HEK293 (cell line): ENCODE data around the gene MCTP1.

Source experiments
- CTCF ChIA-PET: fragments of 350-600 bp; formaldehyde crosslinking; extraction: SDS; loops from one replicate; lab custom pipeline; 2021; ENCODE audit warnings: antibody characterized with exemption; lab: Yijun Ruan, JAX
- POLR2A ChIA-PET: fragments of 300-600 bp; formaldehyde crosslinking; extraction: SDS; loops from one replicate; lab custom pipeline; 2020; ENCODE audit warnings: antibody characterized with exemption, inconsistent platforms; lab: Yijun Ruan, JAX
- H3K27ac ChIP-seq: fragments of 200-500 bp; sonication (Bioruptor generic); 2 replicates; pipeline ENCODE4 v1.5.1; 2014; ENCODE audit warnings: low read depth, low read length, control low read depth, inconsistent platforms; ENCODE audit errors: extremely low read depth
- H3K36me3 ChIP-seq, 2 experiments: fragments of 200-500 bp in 1 of 2; sonication (Bioruptor generic) in 1 of 2; 1 replicate in 1 of 2; 2 replicates in 1 of 2; pipeline ENCODE4 v1.5.1; 2014 to 2017; ENCODE audit warnings: inconsistent platforms in 2 of 2, low read length in 2 of 2; ENCODE audit not compliant: control insufficient read depth in 2 of 2, insufficient read depth in 1 of 2
- H3K4me1 ChIP-seq: fragments of 200-500 bp; sonication (Bioruptor generic); 2 replicates; pipeline ENCODE4 v1.5.1; 2014; ENCODE audit warnings: mild to moderate bottlenecking, low read length, inconsistent platforms; ENCODE audit not compliant: control insufficient read depth, insufficient read depth
- H3K4me3 ChIP-seq: 2 replicates; pipeline ENCODE4 v1.5.1; 2011; ENCODE audit warnings: low read depth, mild to moderate bottlenecking, control low read depth, low read length, moderate library complexity
- H3K9me3 ChIP-seq: fragments of 200-500 bp; sonication (Bioruptor generic); 2 replicates; pipeline ENCODE4 v1.5.1; 2014; ENCODE audit warnings: low read depth, low read length, inconsistent platforms; ENCODE audit not compliant: control insufficient read depth, insufficient read depth
- GLIS2 ChIP-seq: fragments of 450-650 bp; formaldehyde crosslinking; IDR thresholded peaks from 2 replicates; pipeline ENCODE4 v1.5.1; 2016; ENCODE audit warnings: missing biosample characterization, missing genetic modification characterization
- KLF8 ChIP-seq: fragments of 450-650 bp; formaldehyde crosslinking; IDR thresholded peaks from 2 replicates; pipeline ENCODE4 v1.5.1; 2016; ENCODE audit warnings: missing biosample characterization, missing genetic modification characterization
- MZF1 ChIP-seq: fragments of 450-650 bp; formaldehyde crosslinking; IDR thresholded peaks from 2 replicates; pipeline ENCODE4 v1.5.1; 2017; ENCODE audit warnings: missing biosample characterization, missing genetic modification characterization, borderline replicate concordance
- SALL2 ChIP-seq: fragments of 450-650 bp; formaldehyde crosslinking; IDR thresholded peaks from 2 replicates; pipeline ENCODE4 v1.5.0; 2017; ENCODE audit warnings: missing biosample characterization, mild to moderate bottlenecking, missing genetic modification characterization, borderline replicate concordance
- ZBTB20 ChIP-seq: fragments of 450-650 bp; formaldehyde crosslinking; IDR thresholded peaks from 2 replicates; pipeline ENCODE4 v1.5.1; 2016; ENCODE audit warnings: missing biosample characterization, missing genetic modification characterization
- ZBTB7A ChIP-seq: fragments of 450-650 bp; formaldehyde crosslinking; IDR thresholded peaks from 2 replicates; pipeline ENCODE4 v1.5.1; 2016; ENCODE audit warnings: low read depth, missing biosample characterization, missing genetic modification characterization
- ZFP41 ChIP-seq: fragments of 450-650 bp; formaldehyde crosslinking; IDR thresholded peaks from 2 replicates; pipeline ENCODE4 v1.5.1; 2016; ENCODE audit warnings: missing biosample characterization, missing genetic modification characterization, borderline replicate concordance
- ZNF114 ChIP-seq: fragments of 450-650 bp; formaldehyde crosslinking; IDR thresholded peaks from 2 replicates; pipeline ENCODE4 v1.5.0; 2017; ENCODE audit warnings: missing biosample characterization, missing genetic modification characterization
- ZNF121 ChIP-seq: fragments of 450-650 bp; formaldehyde crosslinking; IDR thresholded peaks from 2 replicates; pipeline ENCODE4 v1.5.1; 2016; ENCODE audit warnings: missing biosample characterization, missing genetic modification characterization
- ZNF148 ChIP-seq: fragments of 450-650 bp; formaldehyde crosslinking; IDR thresholded peaks from 2 replicates; pipeline ENCODE4 v1.5.0; 2017; ENCODE audit warnings: missing biosample characterization, missing genetic modification characterization, borderline replicate concordance
- ZNF274 ChIP-seq, 2 experiments: fragments of 200-500 bp in 1 of 2; fragments of 450-650 bp in 1 of 2; sonication (Bioruptor generic) in 1 of 2; formaldehyde crosslinking in 1 of 2; IDR thresholded peaks; 2 replicates each; pipeline versions ENCODE4 v1.5.1 to v1.6.1; 2014 to 2016; ENCODE audit warnings: borderline replicate concordance in 1 of 2, inconsistent platforms in 1 of 2, low read length in 1 of 2, missing biosample characterization in 1 of 2, missing genetic modification characterization in 1 of 2
- ZNF311 ChIP-seq: fragments of 450-650 bp; formaldehyde crosslinking; IDR thresholded peaks from 2 replicates; pipeline ENCODE4 v1.5.1; 2017; ENCODE audit warnings: missing biosample characterization, missing genetic modification characterization, borderline replicate concordance
- ZNF426 ChIP-seq: fragments of 450-650 bp; formaldehyde crosslinking; IDR thresholded peaks from 2 replicates; pipeline ENCODE4 v1.5.1; 2017; ENCODE audit warnings: missing biosample characterization, missing genetic modification characterization, mild to moderate bottlenecking, inconsistent platforms, moderate library complexity
- ZNF701 ChIP-seq: fragments of 450-650 bp; formaldehyde crosslinking; IDR thresholded peaks from 2 replicates; pipeline ENCODE4 v1.5.1; 2016; ENCODE audit warnings: missing biosample characterization, missing genetic modification characterization
- ZSCAN4 ChIP-seq: fragments of 450-650 bp; formaldehyde crosslinking; IDR thresholded peaks from 2 replicates; pipeline ENCODE4 v1.5.1; 2017; ENCODE audit warnings: missing biosample characterization, missing genetic modification characterization
- TF ChIP-seq, protein P1 (sequence below): fragments of 450-650 bp; formaldehyde crosslinking; IDR thresholded peaks from 2 replicates; pipeline ENCODE4 v1.5.1; 2017; ENCODE audit warnings: missing biosample characterization, mild to moderate bottlenecking, missing genetic modification characterization, moderate library complexity

The MCTP1 gene

DNA sequence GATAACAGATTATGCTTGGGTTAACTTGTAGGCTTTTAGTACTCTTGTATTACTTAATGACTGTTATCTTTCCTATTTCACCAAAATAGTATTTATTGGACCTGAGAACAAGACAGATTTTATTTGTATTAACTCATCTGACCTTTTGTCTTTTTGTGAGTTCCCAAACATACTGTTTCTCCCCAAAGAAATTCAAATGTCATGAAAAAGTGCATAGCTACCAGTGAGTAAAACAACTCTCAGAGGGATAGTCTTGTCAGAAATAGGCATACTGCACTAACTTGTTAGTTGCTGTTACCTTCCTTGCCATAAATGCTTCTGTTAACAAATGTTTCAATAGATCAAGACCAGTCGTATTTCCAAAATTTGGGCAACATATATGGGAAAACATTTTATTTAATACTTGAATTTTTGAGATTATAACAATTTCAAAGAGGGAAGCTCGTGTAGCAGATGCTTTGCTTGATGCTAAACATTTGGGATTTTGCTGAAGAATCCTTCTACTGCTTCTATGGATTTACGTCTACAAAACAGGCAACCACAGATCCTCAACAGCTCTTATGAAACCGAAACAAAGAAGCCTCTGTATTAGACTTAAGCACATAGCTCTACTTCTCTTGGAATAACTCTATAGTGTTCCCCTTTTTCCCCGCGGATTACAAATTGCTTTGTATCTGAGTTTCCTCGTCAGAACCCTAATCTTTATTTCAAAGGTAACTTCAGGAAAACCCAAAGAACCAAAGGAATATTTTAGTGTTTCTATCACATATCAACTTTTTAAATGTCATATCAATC, 248.8 kb downstream of the MCTP1 start:
- H3K36me3 ChIP-seq: no peaks in the 10 kb centered on the region
- no peak overlapping the region for H3K27ac ChIP-seq
- H3K4me1 ChIP-seq: no peaks in the 10 kb centered on the region
- POLR2A ChIA-PET: no interaction called here
- H3K4me3 ChIP-seq: no peak overlapping the region
- no peak for TF ChIP-seq ZNF121 (tag by site-specific recombination)
- no peak for TF ChIP-seq ZFP41 (tag by site-specific recombination)
- no peak for TF ChIP-seq ZNF274 (IDR thresholded peaks at IDR 0.05; ENCODE audit: low read length)
- TF ChIP-seq ZNF274 (tag by site-specific recombination; IDR thresholded peaks at IDR 0.05; ENCODE audit: borderline replicate concordance): no peak
- TF ChIP-seq ZBTB20 (tag by site-specific recombination): no peak
- no peak for TF ChIP-seq ZNF701
- TF ChIP-seq, protein P1, sequence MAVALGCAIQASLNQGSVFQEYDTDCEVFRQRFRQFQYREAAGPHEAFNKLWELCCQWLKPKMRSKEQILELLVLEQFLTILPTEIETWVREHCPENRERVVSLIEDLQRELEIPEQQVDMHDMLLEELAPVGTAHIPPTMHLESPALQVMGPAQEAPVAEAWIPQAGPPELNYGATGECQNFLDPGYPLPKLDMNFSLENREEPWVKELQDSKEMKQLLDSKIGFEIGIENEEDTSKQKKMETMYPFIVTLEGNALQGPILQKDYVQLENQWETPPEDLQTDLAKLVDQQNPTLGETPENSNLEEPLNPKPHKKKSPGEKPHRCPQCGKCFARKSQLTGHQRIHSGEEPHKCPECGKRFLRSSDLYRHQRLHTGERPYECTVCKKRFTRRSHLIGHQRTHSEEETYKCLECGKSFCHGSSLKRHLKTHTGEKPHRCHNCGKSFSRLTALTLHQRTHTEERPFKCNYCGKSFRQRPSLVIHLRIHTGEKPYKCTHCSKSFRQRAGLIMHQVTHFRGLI (tag by site-specific recombination): no peak
- TF ChIP-seq KLF8 (tag by site-specific recombination): no peak
- TF ChIP-seq ZBTB7A (tag by site-specific recombination): no peak
- TF ChIP-seq ZNF426 (tag by site-specific recombination): no peak
- no peak for TF ChIP-seq ZNF114 (tag by site-specific recombination)
- TF ChIP-seq ZNF148 (tag by site-specific recombination): no peak
- no peak for TF ChIP-seq ZNF311 (tag by site-specific recombination)
- H3K9me3 ChIP-seq: no peaks in the 10 kb centered on the region
- CTCF ChIA-PET: no interaction called here

GRCh38 chr5:95032801-95033200, 252.1 kb downstream of the MCTP1 start:
- no peak overlapping the region for H3K4me3 ChIP-seq
- no peaks in the 10 kb centered on the region for H3K36me3 ChIP-seq
- no peaks in the 10 kb centered on the region for H3K4me1 ChIP-seq
- H3K27ac ChIP-seq: no peak overlapping the region
- CTCF ChIA-PET: interaction anchor here (1.1 kb wide), 1 partner anchor 10 kb away, joined by 3 read pairs; no protein-coding TSS in a partner anchor
- no peaks in the 10 kb centered on the region for H3K9me3 ChIP-seq
- TF ChIP-seq SALL2 (tag by site-specific recombination) (no peak), GLIS2 (tag by site-specific recombination) (no peak), MZF1 (no peak), ZSCAN4 (tag by site-specific recombination) (no peak)
- POLR2A ChIA-PET: no interaction called here
